Panc1 (cell line): ENCODE results near the gene MYO5B. TPM values are rescaled to one million over a fixed set of nuclear protein-coding genes. Genes with fewer than 3 reads are reported as not detected.

Source experiments
- ATAC-seq: fragments of 200-7000 bp; cut with Tn5 transposase; 2 replicates; pipeline ENCODE4 v1.9.1; 2020; ENCODE audit warnings: mild to moderate bottlenecking, moderate library complexity
- BruUV-seq: library from RNA; stranded (reverse); fragments of 400-500 nt; replicated peaks from 2 replicates; lab custom pipeline; 2021; lab: Mats Ljungman, UMichigan
- CTCF ChIA-PET: fragments of 300-600 bp; sonication (Branson Sonifier 250); formaldehyde crosslinking; loops from one replicate; lab custom pipeline; 2022; ENCODE audit warnings: antibody characterized with exemption; lab: Charles Lee
- POLR2A ChIA-PET: fragments of 300-600 bp; sonication (Branson Sonifier 250); formaldehyde crosslinking; loops from one replicate; lab custom pipeline; 2022; ENCODE audit warnings: antibody characterized with exemption; lab: Charles Lee
- DNase-seq: peaks from one replicate; pipeline ENCODE4 v3.0.0-alpha.2; 2010; ENCODE audit warnings: low read depth, low spot score
- H3K27ac ChIP-seq: 2 replicates; pipeline ENCODE4 v1.5.1; 2011; ENCODE audit warnings: mild to moderate bottlenecking, low read length, inconsistent platforms
- H3K27me3 ChIP-seq: fragments of 200-500 bp; sonication (Bioruptor generic); 2 replicates; pipeline ENCODE4 v1.6.0; 2014; ENCODE audit warnings: low read length, inconsistent platforms; ENCODE audit not compliant: control insufficient read depth, insufficient read depth
- H3K36me3 ChIP-seq: fragments of 200-500 bp; sonication (Bioruptor generic); 2 replicates; pipeline ENCODE4 v1.5.1; 2014; ENCODE audit warnings: inconsistent platforms, mild to moderate bottlenecking, low read length, moderate library complexity; ENCODE audit not compliant: control insufficient read depth, insufficient read depth
- H3K4me1 ChIP-seq: 2 replicates; pipeline ENCODE4 v1.5.1; 2011; ENCODE audit warnings: inconsistent platforms, mild to moderate bottlenecking, low read length, moderate library complexity; ENCODE audit not compliant: control insufficient read depth, insufficient read depth
- H3K4me3 ChIP-seq, 2 experiments: 2 replicates each; pipeline ENCODE4 v1.5.1; 2011 to 2012; ENCODE audit warnings: low read depth in 2 of 2, low read length in 2 of 2, mild to moderate bottlenecking in 2 of 2, inconsistent platforms in 1 of 2, moderate library complexity in 1 of 2
- H3K9me3 ChIP-seq: fragments of 200-500 bp; sonication (Bioruptor generic); 2 replicates; pipeline ENCODE4 v1.5.1; 2014; ENCODE audit warnings: low read depth, mild to moderate bottlenecking, inconsistent platforms, low read length, moderate library complexity; ENCODE audit not compliant: control insufficient read depth, insufficient read depth
- POLR2AphosphoS5 ChIP-seq: IDR thresholded peaks from 2 replicates; pipeline ENCODE4 v1.6.1; 2012; ENCODE audit warnings: mild to moderate bottlenecking, low read depth, low read length, moderate library complexity
- REST ChIP-seq, 2 experiments: IDR thresholded peaks; 2 replicates each; pipeline ENCODE4 v1.6.1; 2011 to 2012; ENCODE audit warnings: low read depth in 2 of 2, control low read depth in 1 of 2, low read length in 1 of 2, mild to moderate bottlenecking in 1 of 2, moderate library complexity in 1 of 2; ENCODE audit not compliant: insufficient read depth in 1 of 2
- SIN3A ChIP-seq: IDR thresholded peaks from 2 replicates; pipeline ENCODE4 v1.6.1; 2012; ENCODE audit warnings: low read depth, mild to moderate bottlenecking, low read length, moderate library complexity, borderline replicate concordance; ENCODE audit not compliant: insufficient read depth
- TCF7L2 ChIP-seq: IDR thresholded peaks from 2 replicates; pipeline ENCODE4 v1.6.1; 2011; ENCODE audit warnings: mild to moderate bottlenecking, low read depth, low read length, inconsistent platforms
- in situ Hi-C: cut with HindIII; loops from 2 replicates; pipeline ENCODE4 v1.10.0; 2016; ENCODE audit warnings: low sequenced_read_pairs, low pct_unique_long_range_greater_than_20kb
- intact Hi-C: fragments of 100-400 bp; cut with micrococcal nuclease; formaldehyde crosslinking; loops from one replicate; pipeline ENCODE4 v1.10.0; 2022; ENCODE audit not compliant: unreplicated experiment
- total RNA-seq: library from RNA; stranded (reverse); gene quantifications from one replicate; pipeline ENCODE4 v1.2.1, GENCODE V29; 2021; ENCODE audit not compliant: unreplicated experiment
- TF ChIP-seq, protein P1 (sequence below): fragments of 450-650 bp; IDR thresholded peaks from 2 replicates; pipeline ENCODE4 v1.5.1; 2017; ENCODE audit warnings: mild to moderate bottlenecking

MYO5B gene
- total RNA-seq, 1 experiment from 2014 or later: 0.31 TPM

DNA sequence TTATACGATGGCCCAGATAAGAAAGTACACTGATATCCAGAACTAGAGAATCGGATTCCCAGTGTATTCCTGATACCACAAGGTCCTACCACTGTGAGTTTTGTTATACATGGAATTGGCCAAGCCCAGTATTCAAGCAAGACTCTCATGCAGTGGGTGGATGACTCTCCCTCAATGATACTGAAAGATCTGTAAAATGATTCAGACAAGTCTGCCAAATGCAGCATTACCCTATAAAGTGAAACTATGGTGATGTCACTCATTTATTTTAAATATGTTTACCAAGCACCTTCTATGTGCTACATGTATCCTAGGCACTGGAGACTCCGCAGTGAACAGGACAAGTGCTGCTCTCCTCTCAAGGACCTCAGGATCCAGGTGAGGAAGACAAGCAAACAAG is 22.6 kb downstream of the MYO5B start:
- no TSS peak for BruUV-seq
- no peak overlapping the region for H3K27ac ChIP-seq
- in situ Hi-C loops (no loop called here), intact Hi-C loops (no loop called here)
- ChIA-PET CTCF (no interaction called here), POLR2A (no interaction called here)
- DNase-seq: no peak
- H3K4me3 ChIP-seq: no peak overlapping the region
- H3K9me3 ChIP-seq: no peaks in the 10 kb centered on the region
- no peaks in the 10 kb centered on the region for H3K36me3 ChIP-seq
- TF ChIP-seq SIN3A: no peak
- no peak for TF ChIP-seq TCF7L2
- TF ChIP-seq POLR2AphosphoS5: no peak
- TF ChIP-seq, protein P1, sequence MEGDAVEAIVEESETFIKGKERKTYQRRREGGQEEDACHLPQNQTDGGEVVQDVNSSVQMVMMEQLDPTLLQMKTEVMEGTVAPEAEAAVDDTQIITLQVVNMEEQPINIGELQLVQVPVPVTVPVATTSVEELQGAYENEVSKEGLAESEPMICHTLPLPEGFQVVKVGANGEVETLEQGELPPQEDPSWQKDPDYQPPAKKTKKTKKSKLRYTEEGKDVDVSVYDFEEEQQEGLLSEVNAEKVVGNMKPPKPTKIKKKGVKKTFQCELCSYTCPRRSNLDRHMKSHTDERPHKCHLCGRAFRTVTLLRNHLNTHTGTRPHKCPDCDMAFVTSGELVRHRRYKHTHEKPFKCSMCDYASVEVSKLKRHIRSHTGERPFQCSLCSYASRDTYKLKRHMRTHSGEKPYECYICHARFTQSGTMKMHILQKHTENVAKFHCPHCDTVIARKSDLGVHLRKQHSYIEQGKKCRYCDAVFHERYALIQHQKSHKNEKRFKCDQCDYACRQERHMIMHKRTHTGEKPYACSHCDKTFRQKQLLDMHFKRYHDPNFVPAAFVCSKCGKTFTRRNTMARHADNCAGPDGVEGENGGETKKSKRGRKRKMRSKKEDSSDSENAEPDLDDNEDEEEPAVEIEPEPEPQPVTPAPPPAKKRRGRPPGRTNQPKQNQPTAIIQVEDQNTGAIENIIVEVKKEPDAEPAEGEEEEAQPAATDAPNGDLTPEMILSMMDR: no peak
- TF ChIP-seq REST (IDR thresholded peaks at IDR 0.05; ENCODE audit: insufficient read depth in 1 of 2, low read depth in 2 of 2, low read length in 1 of 2): no peak
- no peaks in the 10 kb centered on the region for H3K27me3 ChIP-seq
- H3K4me1 ChIP-seq: no peaks in the 10 kb centered on the region
- no peak for ATAC-seq

GRCh38 chr18:50171406-50171805 is 23.5 kb downstream of the MYO5B start:
- intact Hi-C loops: no loop called here
- CTCF ChIA-PET: no interaction called here

More at GRCh38 chr18:50171406-50171805, 23.5 kb downstream of the MYO5B start:
- Histone ChIP-seq H3K9me3 (no peaks in the 10 kb centered on the region), H3K36me3 (no peaks in the 10 kb centered on the region), H3K27me3 (no peaks in the 10 kb centered on the region; the same call in 1 of the 2 replicates), H3K4me3 (no peak overlapping the region), H3K27ac (no peak overlapping the region), H3K4me1 (no peaks in the 10 kb centered on the region)
- POLR2A ChIA-PET: no interaction called here
- TF ChIP-seq TCF7L2 (no peak), REST (IDR thresholded peaks at IDR 0.05; ENCODE audit: insufficient read depth in 1 of 2, low read depth in 2 of 2, low read length in 1 of 2) (no peak), POLR2AphosphoS5 (no peak), SIN3A (no peak)
- TF ChIP-seq, protein P1: no peak
- BruUV-seq: no TSS peak
- in situ Hi-C loops: no loop called here
- no peak for DNase-seq
- no peak for ATAC-seq
